ENCODE measurements around the gene HILPDA.

HILPDA gene

GRCh38 chr7:128407751-128408708 is 47.6 kb upstream of the HILPDA start:
- TF ChIP-seq TAF1 (IDR thresholded peaks at IDR 0.05; ENCODE audit: low read depth) (no peak), TCF12 (IDR thresholded peaks at IDR 0.05; ENCODE audit: low read depth) (no peak), CREB1 (IDR thresholded peaks at IDR 0.05; ENCODE audit: low read depth) (no peak), NFIC (IDR thresholded peaks at IDR 0.05) (no peak), CEBPB (IDR thresholded peaks at IDR 0.05) (no peak), EP300 (IDR thresholded peaks at IDR 0.05; ENCODE audit: borderline replicate concordance) (no peak), MAX (IDR thresholded peaks at IDR 0.05) (no peak), ZBTB7A (IDR thresholded peaks at IDR 0.05; ENCODE audit: low read depth) (no peak), TEAD4 (IDR thresholded peaks at IDR 0.05) (no peak), EGR1 (IDR thresholded peaks at IDR 0.05) (no peak), USF1 (IDR thresholded peaks at IDR 0.05) (no peak), REST (IDR thresholded peaks at IDR 0.05; ENCODE audit: low read depth) (no peak), FOXM1 (IDR thresholded peaks at IDR 0.05; ENCODE audit: borderline replicate concordance, low read depth) (no peak), YY1 (IDR thresholded peaks at IDR 0.05; ENCODE audit: low read depth) (no peak), RAD21 (IDR thresholded peaks at IDR 0.05; ENCODE audit: low read depth) (no peak)

- TF ChIP-seq RAD21 (IDR thresholded peaks at IDR 0.05; ENCODE audit: low read depth) (no peak), EGR1 (IDR thresholded peaks at IDR 0.05) (no peak), TCF12 (IDR thresholded peaks at IDR 0.05; ENCODE audit: low read depth) (no peak), EP300 (IDR thresholded peaks at IDR 0.05; ENCODE audit: borderline replicate concordance) (no peak), ZBTB7A (IDR thresholded peaks at IDR 0.05; ENCODE audit: low read depth) (no peak), REST (IDR thresholded peaks at IDR 0.05; ENCODE audit: low read depth) (no peak), TEAD4 (IDR thresholded peaks at IDR 0.05) (no peak), TAF1 (IDR thresholded peaks at IDR 0.05; ENCODE audit: low read depth) (no peak), FOXM1 (IDR thresholded peaks at IDR 0.05; ENCODE audit: borderline replicate concordance, low read depth) (no peak), CREB1 (IDR thresholded peaks at IDR 0.05; ENCODE audit: low read depth) (no peak), NFIC (IDR thresholded peaks at IDR 0.05) (no peak), YY1 (IDR thresholded peaks at IDR 0.05; ENCODE audit: low read depth) (no peak), USF1 (IDR thresholded peaks at IDR 0.05) (no peak), CEBPB (IDR thresholded peaks at IDR 0.05) (no peak), MAX (IDR thresholded peaks at IDR 0.05) (no peak)
These were observed 46.7 kb upstream of the HILPDA start for GRCh38 chr7:128408709-128409595.

- TF ChIP-seq TAF1 (IDR thresholded peaks at IDR 0.05; ENCODE audit: low read depth) (no peak), REST (IDR thresholded peaks at IDR 0.05; ENCODE audit: low read depth) (no peak), YY1 (IDR thresholded peaks at IDR 0.05; ENCODE audit: low read depth) (0 out of 2 replicates have a peak, but pooled peaks have one; percentile 11), FOXM1 (IDR thresholded peaks at IDR 0.05; ENCODE audit: borderline replicate concordance, low read depth) (no peak), MAX (IDR thresholded peaks at IDR 0.05) (no peak; the same call in none of the 2 replicates), EGR1 (IDR thresholded peaks at IDR 0.05) (0 out of 2 replicates have a peak, but pooled peaks have one; percentile 7), NFIC (IDR thresholded peaks at IDR 0.05) (peak; percentile 48), TEAD4 (IDR thresholded peaks at IDR 0.05) (no peak), RAD21 (IDR thresholded peaks at IDR 0.05; ENCODE audit: low read depth) (no peak), ZBTB7A (IDR thresholded peaks at IDR 0.05; ENCODE audit: low read depth) (0 out of 2 replicates have a peak, but pooled peaks have one; percentile 44), TCF12 (IDR thresholded peaks at IDR 0.05; ENCODE audit: low read depth) (peak; percentile 60), USF1 (IDR thresholded peaks at IDR 0.05) (no peak), CEBPB (IDR thresholded peaks at IDR 0.05) (no peak), CREB1 (IDR thresholded peaks at IDR 0.05; ENCODE audit: low read depth) (no peak), EP300 (IDR thresholded peaks at IDR 0.05; ENCODE audit: borderline replicate concordance) (0 out of 2 replicates have a peak, but pooled peaks have one; percentile 16)
These were observed 45.9 kb upstream of the HILPDA start, which contains the start of gene IMPDH1 for GRCh38 chr7:128409596-128410450. Gene IMPDH1 (minus strand): TSS chr7:128409982. CDS start chr7:128409901, 81 bp downstream.

Data from Ishikawa (cell line).